HT-29 (cell line): Measurements from ENCODE around the gene GOLPH3. TPM values are rescaled to one million over a fixed set of nuclear protein-coding genes. Genes with fewer than 3 reads are reported as not detected.
"Not testable (repeated sequence)": the region's sequence is repeated elsewhere in the genome, so short reads cannot be mapped to it uniquely, and the experiment has no call there.

Source experiments
- DNase-seq: peaks from one replicate; pipeline ENCODE4 v3.0.0-alpha.2; 2015; ENCODE audit warnings: low spot score
- total RNA-seq: library from RNA; depleted of rRNA; stranded (reverse); fragments of >200 nt; shearing (Covaris generic); gene quantifications from 2 replicates; pipeline ENCODE4 v1.2.3, GENCODE V29; 2014; rRNA removed

GOLPH3 gene
- 132 and 158 TPM in 2 replicates for total RNA-seq

GRCh38 chr5:32174011-32174870, at the start of gene GOLPH3:
Gene GOLPH3 (minus strand): TSS chr5:32174319. CDS start chr5:32174034, 285 bp downstream.
- DNase-seq, result peak; percentile 95

GRCh38 chr5:32222723-32223470, 48.8 kb upstream of the GOLPH3 start:
- DNase-seq, result no peak

- peak; percentile 51 for DNase-seq
Observed at GRCh38 chr5:32217886-32218396, 43.8 kb upstream of the GOLPH3 start.

GRCh38 chr5:32214344-32214743, 40.2 kb upstream of the GOLPH3 start:
- not testable (repeated sequence) for DNase-seq

- no peak for DNase-seq
Observed at GRCh38 chr5:32210151-32210550, 36.0 kb upstream of the GOLPH3 start.

GRCh38 chr5:32208837-32209236, 34.7 kb upstream of the GOLPH3 start:
- DNase-seq, result not testable (repeated sequence)

GRCh38 chr5:32207355-32207634, 33.2 kb upstream of the GOLPH3 start:
- no peak for DNase-seq

GRCh38 chr5:32206509-32207354, 32.6 kb upstream of the GOLPH3 start:
- DNase-seq, result no peak

GRCh38 chr5:32206053-32206452, 31.9 kb upstream of the GOLPH3 start:
- no peak for DNase-seq

- no peak for DNase-seq
Observed at GRCh38 chr5:32202394-32202793, 28.3 kb upstream of the GOLPH3 start.

GRCh38 chr5:32201122-32201753, 27.1 kb upstream of the GOLPH3 start:
- no peak for DNase-seq

- no peak for DNase-seq
Observed at GRCh38 chr5:32197032-32197431, 22.9 kb upstream of the GOLPH3 start.

- no peak for DNase-seq
Observed at GRCh38 chr5:32195265-32195664, 21.1 kb upstream of the GOLPH3 start.

- peak; percentile 99 for DNase-seq
Observed at GRCh38 chr5:32193591-32193990, 19.5 kb upstream of the GOLPH3 start.

- DNase-seq, result no peak
Observed at GRCh38 chr5:32190095-32190494, 16.0 kb upstream of the GOLPH3 start.

- DNase-seq, result no peak
Observed at GRCh38 chr5:32187675-32188074, 13.6 kb upstream of the GOLPH3 start.

- DNase-seq, result no peak
Observed at GRCh38 chr5:32182463-32183063, 8.4 kb upstream of the GOLPH3 start.

GRCh38 chr5:32173267-32174010, 680 bp downstream of the GOLPH3 start:
- DNase-seq, result peak; percentile 79

- DNase-seq, result no peak
Observed at GRCh38 chr5:32172923-32173266, 1.2 kb downstream of the GOLPH3 start.
